ENCODE data around the gene MGRN1.
A peak's percentile ranks its signal among the peaks of the same experiment; 100 is the strongest.

MGRN1 gene

DNA sequence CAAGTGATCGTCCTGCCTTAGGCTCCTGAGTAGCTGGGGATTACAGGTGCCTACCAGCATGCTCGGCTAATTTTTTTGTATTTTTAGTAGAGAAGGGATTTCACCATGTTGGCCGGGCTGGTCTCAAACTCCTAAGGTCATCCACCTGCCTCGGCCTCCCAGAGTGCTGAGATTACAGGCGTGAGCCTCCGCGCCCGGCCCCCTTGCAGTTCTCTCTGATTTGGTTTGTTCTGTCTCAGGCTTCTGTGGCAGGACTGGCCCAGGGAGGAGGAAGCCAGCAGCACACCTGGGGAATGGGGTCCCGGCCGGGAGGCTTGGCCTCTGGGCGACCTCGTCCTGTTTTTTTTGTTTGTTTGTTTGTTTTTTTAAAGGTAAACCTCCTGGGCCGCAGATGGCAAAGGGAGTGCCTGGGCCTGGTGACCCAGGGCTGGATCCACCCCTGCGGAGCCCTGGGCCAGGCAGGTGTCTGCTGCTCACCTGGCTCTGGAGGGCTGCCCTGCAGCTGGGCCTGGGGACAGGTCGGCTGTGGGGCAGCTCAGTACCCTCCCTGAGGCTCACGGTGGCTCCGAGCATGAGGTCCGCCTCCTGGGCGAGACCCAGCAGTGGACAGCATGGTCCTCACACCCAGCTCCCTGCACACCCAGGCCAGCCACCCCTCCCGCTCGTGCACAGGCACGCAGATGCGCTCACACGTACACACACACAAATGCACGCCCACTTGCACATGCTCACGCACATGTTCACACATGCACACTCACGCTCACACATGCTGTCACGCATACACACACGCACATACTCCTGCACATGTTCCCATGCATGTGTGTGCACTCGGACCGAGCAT, 65.5 kb downstream of the MGRN1 start:
- DNase-seq = no peak

DNA sequence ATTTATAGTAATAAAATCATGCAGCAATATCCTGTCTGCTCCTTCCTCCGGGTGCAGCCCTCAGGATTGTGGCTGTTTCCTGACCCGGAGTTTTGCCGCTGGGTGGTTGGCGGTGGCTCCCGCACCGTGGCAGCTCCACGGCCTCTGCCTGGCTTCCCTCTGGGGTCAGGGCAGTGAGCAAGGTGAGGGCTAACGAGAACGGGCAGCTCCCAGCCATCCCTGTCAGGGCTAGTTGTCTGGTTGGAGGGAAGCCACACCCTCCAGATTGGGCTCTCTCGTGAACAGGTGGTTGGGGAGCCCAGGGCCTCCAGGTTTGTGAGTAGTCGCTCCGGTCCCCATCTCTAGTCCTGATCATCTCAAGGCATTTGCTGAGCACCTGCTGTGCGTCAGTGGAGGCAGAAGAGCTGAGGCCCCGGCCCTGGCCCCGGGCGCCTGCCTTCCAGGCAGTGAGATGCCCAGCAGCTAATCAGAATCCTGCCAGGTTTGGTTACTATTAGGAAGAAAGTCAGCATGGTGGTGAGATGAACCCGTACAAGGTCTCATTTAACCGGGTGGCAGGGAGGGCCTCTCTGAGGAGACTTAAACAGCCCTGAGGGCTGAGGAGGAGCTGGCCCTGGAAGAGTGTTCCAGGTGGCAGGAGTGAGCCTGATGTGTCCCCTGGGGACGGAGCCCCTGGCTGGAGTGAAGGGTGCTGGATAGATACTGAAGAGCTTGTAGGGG, 66.5 kb downstream of the MGRN1 start:
- DNase-seq = no peak

DNA sequence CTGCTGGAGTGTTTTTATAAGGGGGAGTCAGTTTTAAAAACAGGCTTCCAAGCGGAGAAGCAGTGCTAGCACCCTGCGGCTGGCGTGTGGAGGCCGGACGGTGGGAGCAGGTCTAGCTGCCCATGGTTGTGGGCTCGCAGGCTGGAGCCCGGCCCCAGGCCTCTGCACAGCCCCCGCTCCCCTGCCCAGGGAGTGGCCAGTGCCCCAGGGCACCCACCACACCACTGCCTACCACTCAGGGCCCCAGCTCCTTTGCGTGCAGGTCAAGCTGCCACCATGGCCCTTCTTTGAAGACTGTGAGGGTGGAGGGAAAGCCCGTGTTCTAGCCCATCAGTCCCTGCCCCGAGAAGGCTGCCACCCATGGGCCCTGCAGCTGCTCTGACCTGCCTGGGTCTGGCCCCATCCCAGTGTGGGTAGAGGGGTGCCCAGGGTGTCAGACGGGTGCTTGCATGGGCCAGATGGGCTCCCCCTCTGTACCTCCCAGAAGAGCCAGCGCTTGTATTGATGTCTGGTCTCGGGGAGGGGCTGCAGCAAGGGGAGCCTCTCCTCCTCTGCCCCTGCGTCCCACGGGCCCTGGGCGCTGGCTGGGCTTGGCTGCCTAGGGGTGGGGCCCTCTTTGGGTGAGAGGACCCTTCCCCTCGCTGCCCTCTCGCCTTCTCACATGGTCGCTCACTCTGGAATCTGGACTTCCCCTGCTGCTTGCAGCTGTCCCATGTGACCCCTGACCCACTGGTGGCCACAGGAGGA, 67.2 kb downstream of the MGRN1 start:
- DNase-seq = no peak

DNA sequence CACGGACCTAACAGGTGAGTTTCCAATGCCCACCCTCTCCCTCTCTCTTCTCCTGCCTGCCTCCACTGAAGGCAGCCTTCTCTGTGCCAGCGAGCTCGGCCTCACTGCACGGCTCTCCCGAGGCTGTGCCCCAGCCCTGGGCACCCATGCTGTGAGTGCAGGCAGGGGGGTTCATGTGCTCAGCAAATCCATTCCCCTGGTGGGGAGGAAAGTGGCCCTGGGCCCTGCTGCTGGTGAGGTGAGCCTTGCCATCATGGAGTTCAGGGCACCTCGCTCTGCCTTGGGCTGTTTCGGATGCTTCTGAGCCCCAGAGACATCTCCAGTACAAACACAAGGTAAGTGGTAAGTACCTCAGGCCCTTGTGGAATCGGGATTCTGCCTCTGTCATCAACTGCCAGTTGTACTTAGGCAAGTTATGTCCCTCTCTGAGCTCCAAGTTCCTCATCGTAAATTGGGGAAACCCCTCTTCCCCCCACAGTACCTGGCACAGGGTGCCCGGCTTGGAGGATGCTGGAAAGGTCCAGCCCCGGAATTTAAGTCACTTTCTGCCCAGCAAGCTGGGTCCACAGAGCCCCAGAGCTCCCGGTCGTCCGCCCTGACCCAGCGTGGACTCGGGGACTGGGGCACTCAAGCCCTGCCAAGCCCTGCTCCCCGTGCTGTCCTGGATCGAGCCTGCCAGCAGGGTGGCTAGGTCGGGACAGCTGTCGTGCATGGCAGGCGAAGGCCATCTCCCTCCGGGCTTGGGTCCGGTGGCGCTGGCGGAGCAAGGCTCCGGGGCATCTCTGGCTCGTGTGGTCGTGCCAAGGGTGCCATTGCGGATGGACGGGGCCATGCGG, 68.1 kb downstream of the MGRN1 start:
- DNase-seq = no peak

DNA sequence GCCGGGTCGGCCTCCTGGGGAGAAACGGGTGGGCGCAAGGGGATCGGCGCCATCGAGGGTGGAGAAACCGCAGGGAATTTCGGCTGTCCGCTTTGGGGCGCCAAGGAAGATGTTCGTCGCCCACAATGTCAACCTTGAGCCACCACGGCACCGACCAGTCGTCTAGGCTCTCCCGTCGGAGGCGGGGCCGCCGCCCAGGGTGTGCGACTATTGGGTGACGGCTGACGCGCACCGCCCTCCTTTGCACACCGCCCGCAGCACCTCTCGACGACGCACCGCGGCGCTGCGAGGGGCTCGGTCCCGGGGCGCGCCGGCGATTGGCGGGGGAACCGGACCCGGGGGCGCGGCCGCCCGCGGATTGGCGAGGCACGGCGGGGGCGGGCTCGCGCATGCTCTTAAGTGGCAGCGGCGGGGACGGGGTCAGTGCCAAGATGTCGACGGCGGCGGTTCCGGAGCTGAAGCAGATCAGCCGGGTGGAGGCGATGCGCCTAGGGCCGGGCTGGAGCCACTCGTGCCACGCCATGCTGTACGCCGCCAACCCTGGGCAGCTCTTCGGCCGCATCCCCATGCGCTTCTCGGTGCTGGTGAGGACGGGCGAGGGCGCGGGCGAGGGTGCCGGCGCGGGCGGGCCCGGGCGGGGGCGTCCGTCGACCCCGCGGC, 68.8 kb downstream of the MGRN1 start, which contains the start of gene NUDT16L1:
NUDT16L1 (plus strand) TSS at position 267 of the 660 bp plus-strand sequence; CDS start at position 432, 165 bp downstream.
- peak; percentile 59 for DNase-seq

DNA sequence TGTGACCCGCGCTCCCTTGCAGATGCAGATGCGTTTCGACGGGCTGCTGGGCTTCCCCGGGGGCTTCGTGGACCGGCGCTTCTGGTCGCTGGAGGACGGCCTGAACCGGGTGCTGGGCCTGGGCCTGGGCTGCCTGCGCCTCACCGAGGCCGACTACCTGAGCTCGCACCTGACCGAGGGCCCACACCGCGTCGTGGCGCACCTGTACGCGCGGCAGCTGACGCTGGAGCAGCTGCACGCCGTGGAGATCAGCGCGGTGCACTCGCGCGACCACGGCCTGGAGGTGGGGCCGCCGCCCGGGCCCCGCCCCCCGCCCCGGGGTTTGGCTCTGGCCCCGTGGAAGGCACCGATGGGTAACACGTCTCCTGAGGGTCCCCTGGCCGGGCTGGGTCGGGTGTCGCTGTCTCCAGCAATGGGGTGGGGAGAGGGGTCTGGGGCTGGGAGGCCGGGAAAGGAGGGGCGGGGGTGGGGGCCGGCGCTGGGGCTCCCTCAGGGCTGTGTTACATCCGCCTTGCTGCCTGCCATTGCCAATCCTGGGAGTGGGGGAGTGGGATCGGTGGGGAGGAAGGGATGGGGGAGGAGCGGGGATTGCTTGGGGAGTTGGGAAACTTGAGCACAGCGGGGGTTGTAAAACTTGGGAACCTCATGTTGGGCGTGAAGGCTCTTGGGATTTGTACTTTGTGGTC, 69.5 kb downstream of the MGRN1 start:
- no peak for DNase-seq

DNA sequence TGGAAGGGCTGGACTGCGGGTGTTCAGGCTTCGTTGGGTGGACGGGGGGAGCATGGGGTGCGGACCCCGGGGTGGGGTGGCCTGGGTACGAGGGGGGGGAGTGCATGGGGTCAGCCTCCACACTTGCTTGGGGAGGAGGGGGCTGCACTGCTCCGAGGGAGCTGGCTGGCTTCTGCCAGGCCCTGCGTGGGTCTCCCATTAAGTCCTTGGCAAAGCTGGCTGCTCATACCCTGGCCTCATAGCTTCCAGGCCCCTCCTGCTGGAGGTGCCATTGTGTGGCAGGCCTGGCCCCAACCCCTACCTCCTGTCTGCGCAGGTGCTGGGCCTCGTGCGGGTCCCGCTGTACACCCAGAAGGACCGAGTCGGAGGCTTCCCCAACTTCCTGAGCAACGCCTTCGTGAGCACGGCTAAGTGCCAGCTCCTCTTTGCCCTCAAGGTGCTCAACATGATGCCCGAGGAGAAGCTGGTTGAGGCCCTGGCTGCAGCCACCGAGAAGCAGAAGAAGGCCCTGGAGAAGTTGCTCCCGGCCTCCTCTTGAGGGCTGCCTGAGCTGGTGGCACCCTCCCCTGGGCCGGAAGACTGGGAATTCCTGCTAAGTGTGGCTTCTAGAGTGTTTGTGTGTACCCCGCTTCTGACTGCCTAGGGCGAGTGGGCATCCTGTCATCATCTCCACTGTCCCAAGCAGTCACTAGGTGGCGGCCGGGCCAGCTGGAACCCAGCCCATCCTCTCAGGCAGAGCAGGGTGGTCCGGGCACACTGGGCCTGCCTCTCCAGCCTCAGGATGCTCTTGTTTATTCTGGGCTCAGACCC, 70.2 kb downstream of the MGRN1 start:
- no peak for DNase-seq

DNA sequence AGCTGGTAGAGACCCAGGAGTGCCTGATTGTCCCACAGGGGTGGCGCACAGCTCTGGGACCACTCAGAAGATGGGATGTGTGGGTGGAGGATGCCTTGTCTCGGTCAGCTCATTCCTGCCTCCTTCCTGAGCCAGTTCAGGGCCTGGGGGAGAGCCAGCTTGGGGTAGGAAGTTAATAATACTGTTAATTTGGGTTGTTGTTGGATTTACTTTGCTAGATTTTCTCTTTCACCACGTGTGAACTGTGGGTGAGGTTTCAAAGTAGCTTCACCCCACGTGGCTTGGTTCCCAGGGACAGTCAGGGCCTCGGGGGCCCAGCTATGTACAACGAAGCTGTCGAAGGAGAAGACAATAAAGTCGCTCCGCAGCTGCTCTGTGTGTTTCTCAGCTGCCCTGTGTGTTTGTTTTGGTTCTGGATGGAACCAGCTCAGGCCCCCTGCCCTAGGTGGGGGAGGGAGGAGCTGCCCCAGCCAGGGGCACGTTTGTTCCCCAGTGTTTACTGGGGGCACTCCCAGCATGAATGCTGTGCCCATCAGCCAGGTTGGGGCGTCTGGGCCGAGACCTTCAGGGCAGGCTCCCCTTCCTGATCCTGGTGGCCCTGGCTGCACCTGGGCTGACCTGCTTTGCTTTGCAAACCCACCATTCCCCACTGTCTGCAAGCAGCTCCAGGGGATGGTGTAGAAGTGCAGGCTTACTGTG, 71.0 kb downstream of the MGRN1 start:
- no peak for DNase-seq

DNA sequence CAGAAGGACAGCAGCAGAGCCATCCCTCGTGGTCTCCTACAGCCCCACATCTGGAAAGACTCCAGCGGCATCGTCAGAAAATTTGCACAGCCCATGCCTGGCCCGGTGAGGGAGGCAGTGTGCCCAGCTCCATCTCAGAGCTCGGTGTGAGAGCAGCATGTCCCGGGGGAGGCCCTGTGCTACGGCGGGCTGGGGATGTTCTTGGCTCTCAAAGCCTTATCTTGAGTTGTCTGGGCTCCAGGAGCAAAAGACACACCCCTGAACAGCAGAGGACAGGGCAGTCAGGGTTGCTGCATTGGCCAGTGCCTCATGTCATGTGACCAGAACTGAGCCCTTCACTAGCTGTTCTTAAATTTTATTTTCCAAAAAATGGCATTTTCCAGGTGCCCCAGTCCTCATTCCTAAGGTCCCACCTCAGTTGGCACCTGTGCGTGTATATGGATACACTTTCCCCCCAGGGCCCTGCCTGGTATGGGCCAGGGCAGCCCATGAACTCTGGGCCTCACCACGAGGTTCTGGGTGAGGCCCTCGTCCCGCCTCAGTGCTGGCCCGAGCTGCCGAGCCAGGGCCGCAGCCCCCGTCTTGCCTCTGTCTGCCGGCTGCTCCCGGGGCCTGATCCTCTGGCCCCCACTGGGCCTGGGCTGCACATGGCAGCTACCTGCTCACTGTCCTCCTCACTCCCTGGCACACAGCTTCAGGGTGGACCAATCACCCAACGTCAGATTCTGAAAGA, 71.7 kb downstream of the MGRN1 start:
- no peak for DNase-seq

DNA sequence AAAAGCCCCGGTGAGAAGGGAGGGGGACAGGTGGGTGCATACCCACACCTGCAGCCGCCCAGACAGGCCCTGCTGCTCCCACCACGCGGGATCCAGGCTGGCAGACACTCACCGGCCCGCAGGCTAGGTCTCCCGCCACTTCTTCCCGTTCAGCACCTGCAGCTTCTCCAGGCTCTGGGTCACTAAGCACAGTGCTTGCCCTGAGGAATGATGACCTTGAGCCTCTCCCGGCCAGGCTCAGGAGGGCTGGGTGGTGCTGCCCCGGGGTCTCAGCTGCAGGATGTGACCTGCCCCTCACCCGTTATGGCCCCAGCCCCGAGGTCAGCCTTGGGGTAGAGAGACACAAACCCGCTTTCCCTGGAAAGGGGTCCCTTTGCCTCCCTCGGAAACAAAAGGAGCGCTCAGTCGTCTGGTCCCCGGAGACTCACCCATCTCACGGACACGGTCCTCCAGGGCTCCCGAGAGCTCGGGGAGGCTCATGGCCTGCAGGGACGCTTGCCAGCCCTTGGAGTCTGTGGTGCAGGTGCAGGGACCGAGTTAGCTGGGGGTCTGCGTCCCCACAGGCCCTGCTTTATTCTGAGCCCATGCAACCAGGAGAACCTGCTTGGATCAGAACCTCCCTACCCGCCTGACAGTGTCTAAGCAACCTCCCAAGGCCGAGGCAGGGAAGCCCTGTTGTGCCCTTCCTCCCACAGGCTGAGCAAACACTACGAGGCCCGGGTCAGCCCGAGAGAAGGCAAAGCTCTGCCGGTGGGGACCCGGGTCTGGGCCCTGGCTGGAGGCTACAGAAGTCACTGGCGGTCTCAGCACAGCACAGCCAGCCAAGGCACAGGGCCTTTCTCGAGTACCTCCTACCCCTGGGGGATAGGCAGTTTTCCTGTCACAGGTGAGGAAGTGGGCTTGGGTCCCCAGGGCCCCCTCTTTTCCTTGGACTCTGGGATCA, 72.5 kb downstream of the MGRN1 start:
- no peak for DNase-seq

DNA sequence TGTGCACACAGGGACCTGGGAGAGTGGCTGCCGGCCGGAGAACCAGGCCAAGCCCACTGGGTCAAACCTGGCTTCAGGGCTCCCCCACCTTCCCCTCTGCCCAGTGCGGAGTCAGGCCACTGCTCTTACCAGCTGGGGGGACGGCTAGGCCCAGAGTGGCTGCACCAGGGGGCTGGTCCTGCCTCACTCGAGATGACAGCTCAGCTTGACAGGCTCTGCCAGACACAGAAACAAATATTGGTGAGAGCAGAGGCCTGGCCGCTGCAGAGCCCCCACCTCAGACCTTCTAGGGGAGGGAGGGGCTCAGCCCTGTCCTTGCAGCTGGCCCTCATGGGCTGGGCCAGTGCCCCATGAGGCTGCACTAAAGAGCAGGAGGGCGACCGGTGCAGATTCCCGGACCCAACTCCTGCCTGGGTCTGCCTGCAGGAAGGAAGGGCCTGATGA, 73.2 kb downstream of the MGRN1 start:
- no peak for DNase-seq

DNA sequence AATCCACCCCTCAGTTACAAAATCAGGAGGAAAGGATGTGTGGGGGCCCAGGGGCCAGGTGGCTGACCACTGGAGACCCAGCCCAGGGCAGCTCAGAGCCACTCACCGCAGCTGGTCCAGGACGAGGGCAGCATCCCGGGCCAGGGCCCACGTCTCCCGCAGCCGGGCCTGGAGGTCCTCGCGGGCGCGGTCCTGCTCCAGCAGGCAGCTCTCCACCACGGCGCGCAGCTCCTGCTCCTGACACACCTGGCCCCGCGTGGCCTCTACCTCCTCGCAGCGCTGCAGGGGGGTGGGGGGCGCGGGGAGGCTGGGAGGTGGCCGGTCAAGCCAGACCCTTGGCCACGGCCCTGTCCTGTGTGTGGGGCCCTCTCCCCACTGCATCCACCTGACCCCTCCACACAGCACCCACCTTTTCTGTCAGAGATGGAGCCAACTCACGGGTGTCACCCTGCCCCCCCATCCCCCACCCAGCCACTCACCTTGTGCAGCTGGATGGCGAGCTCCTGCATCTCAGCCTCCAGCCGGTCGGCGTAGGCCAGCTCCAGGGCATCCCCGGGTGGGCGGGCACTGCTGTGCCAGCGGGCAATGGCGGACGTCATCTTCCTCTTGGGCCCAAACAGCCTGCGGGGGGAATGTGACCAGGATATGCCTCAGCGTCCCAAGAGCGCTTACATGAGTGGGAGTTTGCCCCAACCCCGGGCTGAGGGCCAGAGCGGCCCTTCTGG, 73.9 kb downstream of the MGRN1 start:
- DNase-seq = no peak

DNA sequence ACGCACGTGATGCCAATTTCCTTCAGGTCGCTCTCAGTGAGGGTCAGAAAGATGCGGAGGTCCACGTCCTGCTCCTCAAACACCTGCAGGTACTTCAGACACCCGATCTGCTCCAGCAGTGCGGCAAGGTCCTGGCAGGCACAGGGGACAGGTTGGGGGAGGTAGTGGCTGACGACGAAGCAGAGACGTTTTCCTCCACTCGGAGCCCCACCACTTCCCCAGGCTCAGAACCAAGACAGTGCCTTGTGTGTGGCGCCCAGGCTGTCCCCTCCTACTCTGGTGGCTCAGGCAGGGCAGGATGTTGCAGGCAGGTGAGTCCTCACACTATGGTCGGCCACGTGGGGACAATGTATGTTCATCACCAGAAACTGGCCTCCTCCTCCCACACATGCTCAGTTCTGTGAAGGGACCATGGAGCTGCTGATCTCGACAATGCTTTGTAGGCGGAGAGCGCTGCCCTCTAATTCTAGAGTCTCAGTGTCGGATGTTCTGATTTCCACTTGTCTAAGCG, 74.5 kb downstream of the MGRN1 start:
- DNase-seq = no peak

DNA sequence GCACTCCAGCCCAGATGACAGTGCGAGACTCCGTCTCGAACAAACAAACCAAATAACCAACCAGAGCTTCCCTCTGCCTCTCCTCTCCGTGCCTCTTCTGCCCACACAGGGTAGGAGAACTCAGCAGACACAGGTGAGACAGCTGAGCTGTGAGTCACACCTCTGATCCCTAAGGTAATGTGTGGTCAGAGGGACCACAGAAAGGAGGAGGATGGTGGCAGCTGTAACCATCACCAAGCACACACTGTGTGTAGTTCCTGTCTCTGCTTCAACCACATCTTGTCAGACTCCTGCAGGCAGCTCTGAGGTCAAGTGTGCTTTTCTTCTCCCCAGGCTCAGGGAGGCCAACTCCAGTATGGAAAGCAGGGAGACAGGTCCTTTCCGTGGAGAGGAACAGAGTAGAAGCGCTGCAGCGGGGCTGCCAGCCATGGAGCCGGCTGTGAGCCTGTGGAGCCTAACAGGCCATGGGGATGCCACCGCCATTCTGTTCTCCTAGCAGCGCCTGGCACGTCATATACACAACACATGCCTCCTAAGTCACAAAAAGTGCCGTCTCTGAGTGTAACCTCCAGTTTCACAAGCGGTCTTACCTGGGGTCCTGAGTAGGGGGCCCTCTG, 75.9 kb downstream of the MGRN1 start:
- no peak for DNase-seq

DNA sequence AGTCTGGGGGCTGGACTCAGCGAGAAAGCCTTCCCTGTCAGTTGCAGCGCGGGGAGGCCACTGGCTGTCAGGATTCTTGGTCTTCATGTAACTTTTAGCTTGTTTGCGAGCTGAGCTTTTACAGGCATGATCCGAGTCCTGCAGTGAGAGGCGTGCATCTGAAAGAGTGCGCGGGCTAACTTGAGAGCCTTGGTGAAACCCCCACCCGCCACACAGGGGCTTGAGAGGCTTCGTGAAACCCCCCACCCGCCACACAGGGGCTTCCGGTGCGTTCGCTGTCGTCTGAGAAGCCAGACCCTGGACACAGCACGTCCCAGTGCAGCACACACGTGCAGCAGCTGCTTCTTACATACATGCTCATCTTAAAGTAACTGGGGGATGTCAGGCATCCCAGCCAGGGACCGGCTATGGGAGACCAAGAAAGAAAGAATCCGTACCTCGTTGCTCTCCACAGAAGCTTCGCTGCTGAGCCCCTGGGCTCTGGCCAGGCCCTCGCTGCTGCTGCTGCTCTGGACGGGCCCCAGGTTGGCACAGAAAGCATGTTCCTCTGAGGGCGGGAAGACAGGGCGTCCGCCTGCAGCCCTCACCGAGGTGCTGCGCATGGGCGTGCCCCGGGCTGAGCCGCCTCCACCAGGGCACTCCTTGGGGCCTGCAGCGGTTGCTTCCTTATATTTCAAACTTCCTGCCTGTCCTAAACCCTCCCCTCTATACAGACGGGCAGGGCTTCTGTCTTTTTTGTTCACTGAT, 76.5 kb downstream of the MGRN1 start:
- no peak for DNase-seq

Data from SIG-M5 (cell line).